GM21529 (cell line): Measurements from ENCODE around the gene GUCY2D.
A peak's percentile ranks its signal among the peaks of the same experiment; 100 is the strongest.
"Not testable (repeated sequence)": the region's sequence is repeated elsewhere in the genome, so short reads cannot be mapped to it uniquely, and the experiment has no call there.

Experiments used
- ATAC-seq: cut with Tn5 transposase; IDR thresholded peaks from one replicate; pipeline ENCODE4 v1.9.1; 2021; ENCODE audit not compliant: unreplicated experiment

The GUCY2D gene

GRCh38 chr17:8041979-8042378, 39.6 kb downstream of the GUCY2D start:
- ATAC-seq: no peak

GRCh38 chr17:8044819-8045810, 42.7 kb downstream of the GUCY2D start:
- no peak for ATAC-seq

- ATAC-seq: no peak
Observed at GRCh38 chr17:8046306-8046928, 44.0 kb downstream of the GUCY2D start.

- no peak for ATAC-seq
Observed at GRCh38 chr17:8046929-8047768, 44.7 kb downstream of the GUCY2D start.

- ATAC-seq: no peak
Observed at GRCh38 chr17:8047769-8048110, 45.3 kb downstream of the GUCY2D start.

GRCh38 chr17:8048236-8048635, 45.8 kb downstream of the GUCY2D start:
- ATAC-seq: no peak

GRCh38 chr17:8048736-8049135, 46.3 kb downstream of the GUCY2D start:
- ATAC-seq: no peak

GRCh38 chr17:8051831-8052230, 49.4 kb downstream of the GUCY2D start:
- no peak for ATAC-seq

GRCh38 chr17:8052256-8053252, 50.1 kb downstream of the GUCY2D start:
- no peak for ATAC-seq

- ATAC-seq: no peak
Observed at GRCh38 chr17:8053600-8053999, 51.2 kb downstream of the GUCY2D start.

- no peak for ATAC-seq
Observed at GRCh38 chr17:8055851-8056231, 53.4 kb downstream of the GUCY2D start.

- ATAC-seq: peak; percentile 53
Observed at GRCh38 chr17:8056232-8056975, 54.0 kb downstream of the GUCY2D start.

GRCh38 chr17:8056976-8057625, 54.7 kb downstream of the GUCY2D start:
- ATAC-seq: no peak

GRCh38 chr17:8057691-8058114, 55.3 kb downstream of the GUCY2D start:
- no peak for ATAC-seq

GRCh38 chr17:8059131-8059530, 56.7 kb downstream of the GUCY2D start:
- no peak for ATAC-seq

- ATAC-seq: no peak
Observed at GRCh38 chr17:8060274-8060673, 57.9 kb downstream of the GUCY2D start.

GRCh38 chr17:8061851-8062250, 59.4 kb downstream of the GUCY2D start:
- ATAC-seq: not testable (repeated sequence)

GRCh38 chr17:8062435-8062806, 60.0 kb downstream of the GUCY2D start:
- no peak for ATAC-seq
